GM10266 (cell line): ENCODE results near the gene CDK13.

Experiments
- DNase-seq: peaks from one replicate; pipeline ENCODE4 v3.0.0; 2012; ENCODE audit errors: extremely low spot score
- TF ChIP-seq, protein P1 (sequence below): IDR thresholded peaks from 2 replicates; pipeline ENCODE4 v1.5.1; 2012; ENCODE audit warnings: mild to moderate bottlenecking, low read depth; ENCODE audit not compliant: control insufficient read depth, insufficient read depth; ENCODE audit errors: missing control alignments

Gene CDK13

DNA sequence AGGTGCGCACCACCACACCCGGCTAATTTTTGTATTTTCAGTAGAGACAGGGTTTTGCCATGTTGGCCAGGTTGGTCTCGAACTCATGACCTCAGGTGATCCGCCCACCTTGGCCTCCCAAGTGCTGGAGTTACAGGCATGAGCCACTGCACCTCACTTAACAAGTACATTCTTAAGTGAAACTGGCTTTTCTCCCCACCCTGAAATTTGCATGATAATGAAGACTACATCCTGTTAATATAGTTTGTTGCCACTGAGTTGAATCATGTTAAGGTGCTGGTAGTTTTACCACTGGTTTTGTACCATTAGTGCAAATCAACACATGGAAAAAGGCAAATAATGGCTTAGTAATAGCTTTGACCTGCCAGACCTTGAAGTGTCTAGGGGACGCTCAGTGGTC is 122.2 kb downstream of the CDK13 start:
- TF ChIP-seq, protein P1, sequence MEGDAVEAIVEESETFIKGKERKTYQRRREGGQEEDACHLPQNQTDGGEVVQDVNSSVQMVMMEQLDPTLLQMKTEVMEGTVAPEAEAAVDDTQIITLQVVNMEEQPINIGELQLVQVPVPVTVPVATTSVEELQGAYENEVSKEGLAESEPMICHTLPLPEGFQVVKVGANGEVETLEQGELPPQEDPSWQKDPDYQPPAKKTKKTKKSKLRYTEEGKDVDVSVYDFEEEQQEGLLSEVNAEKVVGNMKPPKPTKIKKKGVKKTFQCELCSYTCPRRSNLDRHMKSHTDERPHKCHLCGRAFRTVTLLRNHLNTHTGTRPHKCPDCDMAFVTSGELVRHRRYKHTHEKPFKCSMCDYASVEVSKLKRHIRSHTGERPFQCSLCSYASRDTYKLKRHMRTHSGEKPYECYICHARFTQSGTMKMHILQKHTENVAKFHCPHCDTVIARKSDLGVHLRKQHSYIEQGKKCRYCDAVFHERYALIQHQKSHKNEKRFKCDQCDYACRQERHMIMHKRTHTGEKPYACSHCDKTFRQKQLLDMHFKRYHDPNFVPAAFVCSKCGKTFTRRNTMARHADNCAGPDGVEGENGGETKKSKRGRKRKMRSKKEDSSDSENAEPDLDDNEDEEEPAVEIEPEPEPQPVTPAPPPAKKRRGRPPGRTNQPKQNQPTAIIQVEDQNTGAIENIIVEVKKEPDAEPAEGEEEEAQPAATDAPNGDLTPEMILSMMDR: no peak
- no peak for DNase-seq

DNA sequence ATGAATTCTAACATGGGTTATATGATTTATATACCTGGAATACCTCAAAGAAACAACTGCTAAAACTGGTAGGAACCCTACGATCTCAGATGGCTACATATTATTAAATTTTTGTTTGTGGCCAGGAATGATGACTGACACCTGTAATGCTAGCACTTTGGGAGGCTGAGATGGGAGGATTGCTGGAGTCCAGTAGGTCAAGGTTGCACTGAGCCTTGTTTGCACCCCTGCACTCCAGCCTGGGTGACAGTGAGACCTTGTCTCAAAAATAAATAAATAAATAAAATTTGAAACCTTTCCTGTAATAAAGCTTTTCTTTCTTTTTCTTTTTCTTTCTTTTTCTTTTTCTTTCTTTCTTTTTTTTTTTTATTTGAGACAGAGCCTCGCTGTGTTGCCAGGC is 123.2 kb downstream of the CDK13 start:
- DNase-seq: no peak
- TF ChIP-seq, protein P1: no peak

DNA sequence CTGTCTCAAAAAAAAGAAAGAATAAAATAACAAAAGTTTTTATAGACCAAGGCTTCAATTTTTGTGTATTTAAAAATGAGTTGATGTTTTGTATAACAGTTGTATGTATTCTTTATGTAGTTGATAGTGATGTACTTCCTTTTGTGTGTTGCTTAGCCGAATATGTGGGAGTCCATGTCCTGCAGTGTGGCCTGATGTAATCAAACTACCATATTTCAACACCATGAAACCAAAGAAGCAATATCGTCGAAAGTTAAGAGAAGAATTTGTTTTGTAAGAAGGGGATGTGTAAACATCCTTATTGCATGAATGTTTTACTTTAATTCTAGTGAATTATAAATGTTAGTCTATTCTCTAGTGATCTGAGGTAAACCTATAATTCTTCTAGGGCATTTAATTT is 127.8 kb downstream of the CDK13 start:
- TF ChIP-seq, protein P1: no peak
- no peak for DNase-seq

DNA sequence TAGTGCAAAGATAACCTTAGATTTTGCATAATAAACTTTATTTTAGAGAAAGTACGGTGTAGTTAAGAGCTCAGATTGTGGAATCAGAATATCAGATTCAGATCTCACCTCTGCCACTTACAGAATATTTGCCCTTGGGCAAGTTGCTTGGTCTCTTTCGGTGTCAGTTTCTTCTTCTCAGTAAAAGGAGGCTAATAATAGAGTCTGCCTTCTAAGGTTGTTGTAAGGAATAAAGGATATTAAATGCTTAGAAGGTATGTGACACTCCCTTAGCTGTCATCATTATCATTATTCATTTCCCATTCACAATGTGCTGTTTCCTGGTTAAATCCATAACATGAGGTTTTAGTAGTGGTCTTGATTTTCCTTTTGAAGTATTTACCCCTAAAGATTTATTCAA is 142.1 kb downstream of the CDK13 start:
- TF ChIP-seq, protein P1: no peak
- no peak for DNase-seq

DNA sequence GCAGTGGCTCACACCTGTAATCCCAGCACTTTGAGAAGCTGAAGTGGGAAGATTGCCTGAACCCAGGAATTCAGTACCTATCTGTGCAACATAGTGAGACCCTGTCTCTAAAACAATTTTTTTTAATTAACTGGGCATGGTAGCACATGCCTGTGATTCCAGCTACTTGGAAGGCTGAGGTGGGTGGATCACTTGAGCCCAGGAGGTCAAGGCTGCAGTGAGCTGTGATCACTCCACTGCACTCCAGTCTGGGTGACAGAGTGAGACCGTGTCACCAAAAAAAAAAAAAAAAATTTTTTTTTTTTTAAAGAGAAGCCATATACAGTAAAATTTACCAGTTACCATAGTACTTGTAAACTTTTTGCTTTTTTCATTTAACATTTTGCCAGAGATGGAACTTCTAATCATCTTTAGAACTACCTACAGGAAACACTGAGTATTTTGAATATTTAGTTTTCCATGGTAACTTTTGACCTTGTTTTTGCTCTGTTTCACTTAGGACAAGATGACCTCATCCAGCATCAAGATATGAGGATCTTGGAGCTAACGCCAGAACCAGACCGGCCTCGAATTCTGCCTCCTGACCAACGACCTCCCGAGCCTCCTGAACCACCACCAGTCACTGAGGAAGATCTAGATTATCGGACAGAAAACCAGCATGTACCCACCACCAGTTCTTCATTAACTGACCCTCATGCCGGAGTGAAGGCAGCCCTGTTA is 143.7 kb downstream of the CDK13 start:
- no peak for DNase-seq
- TF ChIP-seq, protein P1: no peak

DNA sequence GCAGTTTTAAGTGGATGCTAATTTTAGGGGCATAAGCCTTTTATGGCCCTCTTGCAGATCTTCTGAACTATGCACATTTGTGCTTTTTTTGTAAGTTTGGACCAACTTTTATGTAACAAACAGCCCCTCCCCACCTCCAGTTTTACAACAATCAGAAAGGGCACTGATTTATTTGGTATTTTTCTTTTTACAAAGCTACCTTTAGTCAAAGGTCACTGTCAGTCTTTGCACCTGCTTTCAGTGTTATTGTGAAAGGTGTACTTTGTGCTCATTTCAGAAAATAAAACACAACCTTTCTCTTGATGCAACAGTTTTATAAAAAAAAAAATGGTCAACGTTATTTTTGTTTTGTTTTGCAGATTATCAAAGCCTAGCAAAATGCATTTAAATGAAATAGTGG is 145.2 kb downstream of the CDK13 start:
- DNase-seq: no peak
- TF ChIP-seq, protein P1: no peak

DNA sequence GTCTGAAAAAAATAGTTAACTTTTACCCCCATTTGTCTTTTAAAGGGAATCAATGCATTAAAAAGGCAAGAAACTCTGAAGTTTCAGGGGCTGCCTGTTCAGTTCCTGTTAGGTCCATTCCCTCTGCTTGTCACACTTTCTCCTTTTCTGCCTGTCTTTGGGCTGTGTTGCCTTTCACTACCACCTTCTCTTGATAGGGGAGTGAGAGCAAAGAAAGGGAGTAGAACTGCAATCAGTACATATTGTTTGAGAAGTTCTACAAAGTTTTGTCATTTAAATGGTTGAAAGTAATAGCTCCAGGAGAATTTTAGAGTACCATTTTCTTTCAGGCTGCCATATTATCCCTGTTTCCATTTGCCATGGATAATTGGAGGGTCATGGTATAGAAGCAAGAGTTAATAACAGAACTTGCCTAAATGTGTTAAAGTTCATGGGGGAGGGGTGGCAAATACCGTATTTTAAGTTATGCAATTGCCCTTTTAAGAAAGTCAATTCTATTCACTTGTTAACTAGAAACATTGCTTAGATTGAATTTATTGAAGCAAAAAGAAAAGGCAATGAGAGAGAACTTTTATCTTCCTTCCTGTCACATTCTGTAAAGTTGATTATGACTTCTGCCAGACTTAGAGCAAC is 145.8 kb downstream of the CDK13 start:
- DNase-seq: no peak
- TF ChIP-seq, protein P1: no peak
